Fibroblast of villous mesenchyme (primary cell): ENCODE measurements around the gene EFHC2. TPM values are rescaled to one million over a fixed set of nuclear protein-coding genes. Genes with fewer than 3 reads are reported as not detected.

Source experiments
- DNase-seq: peaks from one replicate; pipeline ENCODE4 v3.0.0-alpha.2; 2010; ENCODE audit warnings: low read depth
- H3K4me3 ChIP-seq: 2 replicates; pipeline ENCODE4 v1.5.1; 2011; ENCODE audit warnings: low read depth, mild to moderate bottlenecking, low read length
- total RNA-seq: library from RNA; depleted of rRNA; stranded (reverse); fragments of >200 nt; gene quantifications from 2 replicates; pipeline ENCODE4 v1.2.3, GENCODE V29; 2012
- TF ChIP-seq, protein P1 (sequence below): IDR thresholded peaks from 2 replicates; pipeline ENCODE4 v1.5.1; 2012; ENCODE audit warnings: low read depth, mild to moderate bottlenecking, low read length; ENCODE audit not compliant: insufficient read depth

Gene EFHC2
- total RNA-seq, 1 donor, result under 0.01 TPM

DNA sequence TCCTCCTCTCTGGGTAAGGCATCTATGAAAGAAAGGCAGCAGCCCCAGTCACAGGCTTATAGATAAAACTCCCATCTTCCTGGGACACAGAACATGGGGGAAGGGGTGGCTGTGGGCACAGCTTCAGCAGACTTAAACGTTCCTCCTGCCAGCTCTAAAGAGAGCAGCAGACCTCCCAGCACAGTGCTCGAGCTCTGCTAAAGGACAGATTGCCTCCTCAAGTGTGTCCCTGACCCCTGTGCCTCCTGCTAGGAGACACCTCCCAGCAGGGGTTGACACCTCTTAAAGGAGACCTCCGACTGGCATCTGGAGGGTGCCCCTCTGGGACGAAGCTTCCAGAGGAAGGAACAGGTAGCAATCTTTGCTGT lies 89.9 kb downstream of the EFHC2 start:
- no peak overlapping the region for H3K4me3 ChIP-seq
- TF ChIP-seq, protein P1, sequence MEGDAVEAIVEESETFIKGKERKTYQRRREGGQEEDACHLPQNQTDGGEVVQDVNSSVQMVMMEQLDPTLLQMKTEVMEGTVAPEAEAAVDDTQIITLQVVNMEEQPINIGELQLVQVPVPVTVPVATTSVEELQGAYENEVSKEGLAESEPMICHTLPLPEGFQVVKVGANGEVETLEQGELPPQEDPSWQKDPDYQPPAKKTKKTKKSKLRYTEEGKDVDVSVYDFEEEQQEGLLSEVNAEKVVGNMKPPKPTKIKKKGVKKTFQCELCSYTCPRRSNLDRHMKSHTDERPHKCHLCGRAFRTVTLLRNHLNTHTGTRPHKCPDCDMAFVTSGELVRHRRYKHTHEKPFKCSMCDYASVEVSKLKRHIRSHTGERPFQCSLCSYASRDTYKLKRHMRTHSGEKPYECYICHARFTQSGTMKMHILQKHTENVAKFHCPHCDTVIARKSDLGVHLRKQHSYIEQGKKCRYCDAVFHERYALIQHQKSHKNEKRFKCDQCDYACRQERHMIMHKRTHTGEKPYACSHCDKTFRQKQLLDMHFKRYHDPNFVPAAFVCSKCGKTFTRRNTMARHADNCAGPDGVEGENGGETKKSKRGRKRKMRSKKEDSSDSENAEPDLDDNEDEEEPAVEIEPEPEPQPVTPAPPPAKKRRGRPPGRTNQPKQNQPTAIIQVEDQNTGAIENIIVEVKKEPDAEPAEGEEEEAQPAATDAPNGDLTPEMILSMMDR, result no peak
- no peak for DNase-seq

DNA sequence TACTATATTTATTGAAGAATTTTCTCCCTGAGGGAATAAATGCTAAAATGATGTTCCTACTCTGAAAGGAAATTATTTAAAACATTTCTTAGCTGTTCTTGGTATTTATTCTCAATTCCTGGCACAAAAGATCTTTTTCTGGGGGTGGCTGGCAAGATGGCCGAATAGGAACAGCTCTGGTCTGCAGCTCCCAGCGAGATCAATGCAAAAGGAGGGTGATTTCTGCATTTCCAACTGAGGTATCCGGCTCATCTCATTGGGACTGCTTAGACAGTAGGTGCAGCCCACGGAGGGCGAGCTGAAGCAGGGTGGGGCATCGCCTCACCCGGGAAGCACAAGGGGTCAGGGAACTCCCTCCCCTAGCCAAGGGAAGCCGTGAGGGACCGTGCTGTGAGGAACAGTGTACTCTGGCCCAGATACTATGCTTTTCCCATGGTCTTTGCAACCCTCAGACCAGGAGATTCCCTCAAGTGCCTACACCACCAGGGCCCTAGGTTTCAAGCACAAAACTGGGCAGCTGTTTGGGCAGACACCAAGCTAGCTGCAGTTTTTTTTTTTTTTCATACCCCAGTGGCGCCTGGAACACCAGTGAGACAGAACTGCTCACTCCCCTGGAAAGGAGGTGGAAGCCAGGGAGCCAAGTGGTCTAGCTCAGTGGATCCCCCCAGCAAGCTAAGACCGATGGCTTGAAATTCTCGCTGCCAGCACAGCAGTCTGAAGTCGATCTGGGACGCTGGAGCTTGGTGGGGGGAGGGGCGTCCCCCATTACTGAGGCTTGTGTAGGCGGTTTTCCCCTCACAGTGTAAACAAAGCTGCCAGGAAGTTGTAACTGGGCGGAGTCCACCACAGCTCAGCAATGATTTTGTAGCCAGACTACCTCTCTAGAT lies 90.5 kb downstream of the EFHC2 start:
- peak overlapping the region; percentile 15 for H3K4me3 ChIP-seq
- DNase-seq, result peak; percentile 50

DNA sequence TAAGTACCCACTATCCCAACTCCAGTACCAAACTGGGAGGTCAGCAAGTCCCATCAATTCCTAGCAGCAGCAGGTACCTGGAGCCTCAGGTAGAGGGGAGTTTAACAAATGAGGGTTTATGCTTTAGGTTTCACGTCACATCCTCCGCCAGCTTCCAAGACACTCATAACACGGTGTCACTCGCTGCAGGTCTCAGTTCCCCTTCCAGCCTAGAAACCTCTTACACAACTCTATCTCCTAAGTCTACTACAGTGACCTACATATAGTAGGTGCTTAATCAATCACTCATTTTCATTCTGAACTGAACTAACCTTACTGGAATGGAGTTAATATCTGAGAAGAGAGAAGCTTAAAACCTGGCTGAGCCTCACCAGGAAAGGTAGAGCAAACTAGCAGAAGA lies 96.0 kb downstream of the EFHC2 start:
- H3K4me3 ChIP-seq, result no peak overlapping the region
- no peak for DNase-seq
- TF ChIP-seq, protein P1, result no peak

DNA sequence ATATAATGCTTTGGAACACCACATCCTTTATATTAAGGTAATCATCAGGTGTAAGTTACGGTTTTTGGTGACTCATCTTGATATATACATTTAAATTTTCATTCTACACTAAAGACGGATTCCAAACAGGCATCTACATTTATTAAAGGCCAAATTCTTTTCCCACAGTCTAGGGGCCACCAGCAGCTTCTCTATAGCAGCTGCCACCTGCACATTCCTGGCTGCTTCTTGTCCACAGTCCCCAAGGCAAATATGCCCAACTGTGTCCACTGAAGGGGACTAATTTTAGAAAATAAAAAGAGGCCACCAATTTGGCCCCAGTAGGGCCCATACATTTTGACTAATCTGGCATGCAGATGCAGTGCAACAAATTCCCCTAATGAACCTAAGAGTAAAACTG lies 96.6 kb downstream of the EFHC2 start:
- TF ChIP-seq, protein P1, result no peak
- H3K4me3 ChIP-seq, result no peak overlapping the region
- DNase-seq, result no peak

DNA sequence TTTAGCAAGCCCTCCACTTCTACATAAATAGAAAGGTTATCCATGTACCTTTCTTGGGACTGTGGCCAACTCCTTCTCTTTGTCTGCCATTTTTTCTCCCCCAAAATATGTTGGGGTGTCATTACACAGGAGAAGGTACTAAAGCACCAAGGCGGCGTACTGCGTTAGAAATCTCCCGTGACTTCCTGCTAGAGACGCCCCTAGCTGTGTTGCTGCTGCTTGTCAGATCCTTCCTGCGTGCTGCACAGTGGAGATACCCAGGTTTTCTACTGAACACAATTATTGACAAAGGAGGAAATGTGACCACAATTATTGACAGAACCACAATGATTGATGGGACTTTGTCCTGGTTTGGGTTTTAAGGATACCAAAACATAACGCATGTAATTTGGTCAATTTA lies 97.7 kb downstream of the EFHC2 start:
- no peak overlapping the region for H3K4me3 ChIP-seq
- TF ChIP-seq, protein P1, result no peak
- no peak for DNase-seq

DNA sequence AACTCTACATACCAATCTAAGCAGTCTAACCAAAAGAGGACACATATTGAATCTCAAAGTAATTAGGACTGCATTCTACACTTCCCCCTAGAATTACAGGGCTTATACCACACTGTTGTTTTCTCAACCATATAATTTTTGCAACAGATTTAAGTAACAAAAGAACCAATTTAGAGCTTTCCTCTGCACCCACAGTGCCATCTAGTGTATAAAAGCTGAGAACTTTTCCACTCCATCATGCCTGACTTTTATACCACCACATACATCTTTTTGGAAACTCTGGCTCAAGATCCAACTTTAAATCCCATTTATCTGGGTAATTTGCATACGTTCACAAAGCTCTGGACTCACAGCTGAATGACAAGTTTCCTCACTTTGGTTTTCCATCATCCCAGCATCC lies 99.5 kb downstream of the EFHC2 start:
- no peak overlapping the region for H3K4me3 ChIP-seq
- TF ChIP-seq, protein P1, result peak; percentile 52
- DNase-seq, result peak; percentile 40

DNA sequence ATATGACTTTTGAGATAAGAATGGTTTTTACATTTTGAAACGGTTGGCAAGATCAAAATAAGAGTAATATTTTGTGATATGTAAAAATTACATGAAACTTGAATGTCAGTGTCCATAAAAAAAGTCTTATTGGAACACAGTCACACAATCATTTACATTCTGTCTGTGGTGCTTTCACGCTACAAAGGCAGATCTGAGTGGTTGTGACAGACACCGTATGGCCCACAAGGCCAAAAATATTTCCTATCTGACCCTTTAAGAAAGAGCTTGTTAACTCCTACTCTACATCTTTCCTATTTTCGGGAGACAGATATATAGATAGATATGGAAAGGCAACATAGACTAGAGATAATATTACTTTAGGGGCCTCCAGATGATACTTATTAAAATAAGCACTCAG lies 101.9 kb downstream of the EFHC2 start:
- DNase-seq, result no peak
- H3K4me3 ChIP-seq, result no peak overlapping the region
- TF ChIP-seq, protein P1, result no peak
